Femur (tissue), 1 donor: Measurements from ENCODE around the gene MRC2.
"Not testable (repeated sequence)": the region's sequence is repeated elsewhere in the genome, so short reads cannot be mapped to it uniquely, and the experiment has no call there.

Experiments
- DNase-seq: peaks from one replicate; pipeline ENCODE4 v3.0.0-alpha.2; 2017

Gene MRC2

GRCh38 chr17:62681061-62681938 is 53.8 kb downstream of the MRC2 start:
- DNase-seq: peak; percentile 41

GRCh38 chr17:62681939-62682381 is 54.5 kb downstream of the MRC2 start:
- no peak for DNase-seq

GRCh38 chr17:62684179-62684578 is 56.7 kb downstream of the MRC2 start:
- no peak for DNase-seq

GRCh38 chr17:62687997-62688396 is 60.5 kb downstream of the MRC2 start:
- no peak for DNase-seq

- DNase-seq: no peak
Observed at GRCh38 chr17:62688398-62689160, 61.1 kb downstream of the MRC2 start.

GRCh38 chr17:62689441-62690167 is 62.1 kb downstream of the MRC2 start:
- no peak for DNase-seq

- no peak for DNase-seq
Observed at GRCh38 chr17:62690168-62690897, 62.9 kb downstream of the MRC2 start.

GRCh38 chr17:62691589-62691915 is 64.1 kb downstream of the MRC2 start:
- not testable (repeated sequence) for DNase-seq

- DNase-seq: no peak
Observed at GRCh38 chr17:62692159-62692651, 64.7 kb downstream of the MRC2 start.

- DNase-seq: no peak
Observed at GRCh38 chr17:62692721-62693431, 65.4 kb downstream of the MRC2 start.

- no peak for DNase-seq
Observed at GRCh38 chr17:62693616-62694409, 66.3 kb downstream of the MRC2 start.

- DNase-seq: not testable (repeated sequence)
Observed at GRCh38 chr17:62695093-62695738, 67.7 kb downstream of the MRC2 start.

GRCh38 chr17:62696256-62696655 is 68.8 kb downstream of the MRC2 start:
- no peak for DNase-seq

- peak; percentile 46 for DNase-seq
Observed at GRCh38 chr17:62696726-62697490, 69.4 kb downstream of the MRC2 start.

GRCh38 chr17:62698459-62698858 is 71.0 kb downstream of the MRC2 start:
- not testable (repeated sequence) for DNase-seq

- DNase-seq: no peak
Observed at GRCh38 chr17:62700964-62701705, 73.7 kb downstream of the MRC2 start.

- no peak for DNase-seq
Observed at GRCh38 chr17:62701706-62702085, 74.2 kb downstream of the MRC2 start.

- no peak for DNase-seq
Observed at GRCh38 chr17:62702746-62703260, 75.3 kb downstream of the MRC2 start.
